Stimulated activated CD8-positive, alpha-beta memory T cell treated with anti-CD3 and anti-CD28 coated beads, Interleukin-12 subunit alpha, Interleukin-12 subunit beta, amount 100 ng/mL, for 24 hours (primary cell): ENCODE results near the gene ROPN1L.

Experiments
- DNase-seq: peaks from one replicate; pipeline ENCODE4 v3.0.0-alpha.2; 2020; ENCODE audit errors: extremely low read depth

ROPN1L gene

GRCh38 chr5:10457682-10458574 lies 16.2 kb downstream of the ROPN1L start:
- DNase-seq: no peak

DNA sequence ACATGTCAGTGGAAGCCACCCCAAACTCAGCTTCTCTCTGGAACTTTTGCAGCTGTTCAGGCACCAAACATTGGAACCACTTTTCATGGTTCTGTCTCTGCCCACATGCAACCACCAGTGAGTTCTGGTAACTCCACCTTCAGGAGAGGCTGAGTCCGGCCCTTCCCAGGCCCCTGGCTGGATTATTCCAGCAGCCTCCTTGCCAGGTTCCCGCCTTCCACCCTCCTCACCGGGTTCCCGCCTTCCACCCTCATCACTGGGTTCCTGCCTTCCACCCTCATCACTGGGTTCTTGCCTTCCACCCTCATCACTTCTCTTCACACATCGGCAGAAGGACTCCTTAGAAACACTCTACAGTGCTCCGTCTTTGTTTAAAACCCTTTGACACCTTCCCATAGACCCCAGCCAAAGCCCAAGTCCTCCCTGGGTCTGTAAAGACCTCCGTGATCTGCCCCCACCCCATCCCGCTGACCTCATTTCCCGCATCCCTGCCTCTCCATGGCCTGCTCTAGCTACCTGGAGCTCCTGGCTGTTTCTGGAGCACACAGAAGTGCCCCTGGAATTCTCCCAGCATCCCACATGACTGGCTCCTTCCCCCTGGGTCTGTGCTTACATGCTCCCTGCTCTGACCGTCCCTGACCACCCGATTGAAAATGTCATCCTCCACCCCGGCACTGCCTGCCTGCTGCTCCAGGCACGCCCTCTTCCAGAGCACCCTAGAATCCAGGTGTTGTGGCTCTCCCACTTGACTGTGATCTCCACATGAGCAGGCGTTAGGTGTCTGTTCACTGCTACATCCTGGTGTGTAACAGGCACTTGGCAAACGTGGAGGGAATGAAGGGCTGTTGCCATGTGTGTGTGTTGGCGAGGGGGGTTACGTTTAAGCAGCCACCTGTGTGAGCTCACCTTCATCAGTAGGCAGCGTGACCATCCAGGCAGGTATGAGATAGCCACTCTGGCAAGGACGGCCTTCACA lies 17.7 kb downstream of the ROPN1L start:
- no peak for DNase-seq

DNA sequence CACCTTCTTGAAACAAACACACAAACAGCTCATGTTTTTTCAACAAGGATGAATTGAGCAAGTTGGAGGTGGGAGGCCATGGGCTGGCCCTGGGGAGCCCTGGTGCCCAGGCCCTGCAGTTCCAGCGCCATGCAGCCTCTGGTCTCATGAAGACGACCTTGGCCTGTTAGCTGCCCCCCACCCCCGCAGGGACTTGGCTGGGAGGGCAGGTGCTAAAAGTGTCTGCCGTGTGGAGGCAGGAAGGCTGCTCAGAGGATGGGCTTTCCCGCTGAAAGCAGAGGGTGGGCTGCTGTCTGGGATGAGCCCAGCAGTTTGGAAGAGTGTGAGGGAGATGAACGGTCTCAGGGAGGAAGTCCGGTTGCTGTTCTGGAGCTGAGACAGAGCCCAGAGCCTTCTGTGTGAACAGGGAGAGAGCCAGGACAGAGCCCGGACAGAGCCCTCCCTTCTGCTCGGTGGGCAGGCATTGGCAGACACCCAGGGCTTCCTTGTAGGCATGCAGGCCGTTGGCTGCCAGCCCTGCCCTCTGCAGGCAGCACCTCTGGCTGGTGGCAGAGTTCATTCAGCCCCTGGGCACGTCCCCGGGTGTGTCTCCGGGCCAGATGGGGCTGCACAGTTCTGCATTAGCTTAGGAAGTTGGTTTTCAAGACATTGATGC lies 18.7 kb downstream of the ROPN1L start:
- DNase-seq: no peak

DNA sequence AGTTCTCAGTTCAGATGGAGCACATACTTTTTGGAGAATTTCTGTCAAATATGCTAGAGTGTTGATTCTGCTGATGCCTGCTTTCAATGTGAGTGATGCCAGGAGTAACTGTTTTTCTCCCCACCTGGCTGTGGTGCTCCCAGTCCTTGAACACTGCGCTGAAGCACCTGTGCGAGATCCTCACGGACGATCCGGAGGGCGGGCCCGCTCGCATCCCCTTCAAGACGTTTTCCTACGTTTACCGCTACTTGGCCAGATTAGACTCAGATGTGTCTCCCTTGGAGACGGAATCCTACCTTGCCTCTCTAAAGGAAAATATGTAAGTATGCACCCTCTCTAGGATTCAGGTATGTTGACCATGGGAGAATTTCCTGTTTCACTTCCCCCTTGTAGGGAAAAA lies 19.4 kb downstream of the ROPN1L start:
- DNase-seq: no peak

DNA sequence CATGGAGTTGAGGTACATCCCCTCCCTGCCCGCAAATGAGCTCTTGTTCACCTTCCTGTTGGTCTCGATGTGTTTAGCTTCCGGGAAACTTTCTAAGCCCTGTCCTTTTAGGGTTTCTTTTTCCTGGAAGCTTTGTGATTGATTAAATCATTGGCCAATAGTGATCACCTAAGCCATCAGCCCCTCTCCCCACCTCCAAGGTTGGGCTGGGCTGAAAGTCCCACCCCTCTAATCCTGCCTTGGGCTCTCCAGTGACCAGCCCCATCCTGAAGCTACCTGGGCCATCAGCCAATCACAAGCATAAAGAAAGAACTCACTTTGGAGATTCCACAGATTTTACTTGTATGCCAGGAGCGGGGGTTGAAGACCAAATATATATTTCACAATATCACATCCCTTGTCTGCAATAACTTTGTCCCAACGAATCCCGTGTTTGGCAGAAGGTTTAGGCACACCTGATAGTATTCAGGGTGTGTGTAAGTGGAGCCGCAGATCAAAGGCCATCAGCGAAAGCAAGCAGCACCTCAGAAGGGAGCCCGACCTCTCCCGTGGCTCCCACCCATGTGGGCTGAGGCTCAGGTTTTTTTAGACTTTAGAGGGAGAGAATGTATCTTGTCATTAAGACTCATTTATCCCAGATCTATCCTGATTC lies 20.4 kb downstream of the ROPN1L start:
- DNase-seq: no peak

DNA sequence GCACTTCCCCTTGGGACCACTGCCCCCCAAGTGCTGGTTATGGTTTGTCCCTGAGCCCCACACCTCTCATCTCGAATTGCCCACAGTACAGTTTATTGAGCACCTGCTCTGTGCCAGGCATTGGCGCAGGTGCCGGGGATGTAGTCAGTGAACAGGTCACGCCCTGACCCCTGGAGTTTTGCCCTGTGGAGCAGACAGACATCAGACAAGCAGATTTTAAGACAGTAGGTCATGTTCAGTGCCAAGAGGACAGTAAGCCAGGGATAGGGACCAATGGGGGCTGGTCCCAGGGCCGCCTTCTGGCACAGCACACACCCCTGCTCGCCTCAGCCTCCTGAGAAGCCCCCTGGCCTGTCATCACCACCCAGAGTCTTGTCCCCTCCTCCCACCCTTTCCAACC lies 21.9 kb downstream of the ROPN1L start:
- no peak for DNase-seq

DNA sequence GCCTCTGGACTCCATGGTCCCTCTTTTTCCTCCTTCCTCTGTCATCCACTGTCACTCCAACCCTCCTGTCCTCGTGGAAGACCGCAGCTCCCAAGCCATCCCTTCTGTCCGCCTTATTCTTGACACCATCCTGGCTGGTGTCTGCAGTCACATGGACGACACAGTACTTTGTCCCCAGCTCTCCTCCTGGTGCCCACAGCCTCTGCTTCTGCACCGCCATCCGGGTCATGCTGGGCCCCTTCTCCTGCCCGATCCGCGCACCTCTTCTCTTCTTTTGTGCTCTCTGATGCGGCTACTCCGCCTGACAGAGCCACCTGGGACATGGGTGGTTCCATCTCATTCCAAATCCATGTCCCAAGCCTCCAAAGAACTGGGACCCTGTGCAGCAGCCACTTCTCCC lies 22.5 kb downstream of the ROPN1L start:
- no peak for DNase-seq

DNA sequence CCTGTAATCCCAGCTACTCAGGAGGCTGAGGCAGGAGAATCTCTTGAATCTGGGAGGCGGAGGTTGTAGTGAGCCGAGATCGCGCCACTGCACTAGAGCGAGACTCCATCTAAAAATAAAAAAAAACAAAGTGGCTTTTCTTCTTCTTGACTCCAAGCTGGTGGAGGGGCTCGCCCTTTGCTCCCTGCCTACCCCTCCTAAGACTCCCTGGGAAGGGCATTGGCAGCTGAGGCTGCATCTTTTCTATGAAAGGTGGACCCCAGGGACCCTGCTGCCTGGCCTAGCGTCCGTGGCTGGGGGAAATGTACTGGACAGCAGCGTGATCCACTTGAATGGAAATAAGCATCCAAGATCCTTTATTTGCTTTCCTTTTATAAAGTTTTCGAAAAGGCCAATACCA lies 24.0 kb downstream of the ROPN1L start:
- DNase-seq: no peak

- DNase-seq: no peak
These were observed 24.9 kb downstream of the ROPN1L start for GRCh38 chr5:10466446-10467073.

DNA sequence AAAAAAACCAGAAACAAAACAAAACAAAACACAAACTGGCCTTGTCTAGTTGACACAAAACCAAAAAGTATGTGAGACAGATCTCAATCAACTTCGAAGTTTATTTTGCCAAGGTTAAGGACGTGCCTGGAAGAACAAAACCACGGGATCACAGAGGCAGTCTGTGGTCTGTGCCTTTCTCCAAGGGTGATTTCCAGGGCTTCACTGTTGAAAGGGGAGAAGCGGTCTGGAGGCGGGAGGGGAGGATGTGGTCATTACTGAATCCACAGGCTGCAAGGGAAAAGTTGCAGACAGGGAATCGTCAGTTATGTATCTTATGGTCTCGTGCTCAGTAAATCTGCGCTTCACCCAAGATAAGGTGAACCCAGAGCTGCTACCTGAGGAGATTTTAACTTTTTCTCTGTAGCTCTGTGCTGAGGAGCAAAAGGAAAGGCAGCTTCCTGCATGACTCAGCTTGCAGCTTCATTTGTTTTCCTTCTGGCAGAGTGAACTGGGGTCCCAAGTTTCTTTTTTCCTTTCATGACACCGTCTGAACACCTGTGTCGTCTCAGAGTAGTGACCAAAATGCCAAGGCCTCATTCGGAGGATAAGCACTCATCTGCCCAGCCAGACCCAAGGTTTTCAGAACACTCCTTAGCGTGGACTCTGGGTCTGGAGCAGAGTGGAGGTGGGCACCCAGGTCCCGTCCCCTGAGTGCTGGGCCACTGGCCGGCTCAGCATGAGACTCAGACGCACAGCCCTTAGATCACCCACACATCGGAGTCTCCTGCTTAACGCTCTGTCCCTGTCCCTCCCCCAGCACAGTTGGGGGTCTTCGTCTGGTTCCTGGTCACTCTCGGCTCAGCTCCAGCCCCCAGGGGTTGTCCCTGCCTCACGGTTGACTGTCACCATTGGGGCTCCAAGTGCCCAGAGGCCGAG lies 25.9 kb downstream of the ROPN1L start:
- no peak for DNase-seq

DNA sequence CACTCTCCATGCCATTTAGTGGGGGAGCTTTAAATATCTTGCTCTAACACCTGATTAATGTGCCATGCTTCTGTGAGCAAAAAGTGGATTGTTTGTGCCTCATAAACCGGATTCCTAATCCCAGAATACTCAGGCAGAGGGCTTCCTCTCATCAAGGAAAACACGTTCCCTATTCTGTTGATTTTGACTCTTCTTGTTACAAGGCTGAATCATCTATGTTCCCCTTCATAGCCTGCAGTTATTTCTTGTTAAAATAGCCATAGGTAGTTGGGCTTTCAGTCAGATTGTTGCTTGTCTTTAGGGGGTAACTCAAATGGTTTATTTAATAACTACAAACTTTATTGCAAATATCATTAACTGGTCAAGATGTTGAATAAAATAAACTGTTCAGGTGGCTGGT lies 26.6 kb downstream of the ROPN1L start:
- no peak for DNase-seq

GRCh38 chr5:10469253-10470050 lies 27.8 kb downstream of the ROPN1L start:
- DNase-seq: no peak

- no peak for DNase-seq
These were observed 29.0 kb downstream of the ROPN1L start for GRCh38 chr5:10470669-10471068.

- DNase-seq: no peak
These were observed 30.0 kb downstream of the ROPN1L start for GRCh38 chr5:10471677-10472076.

DNA sequence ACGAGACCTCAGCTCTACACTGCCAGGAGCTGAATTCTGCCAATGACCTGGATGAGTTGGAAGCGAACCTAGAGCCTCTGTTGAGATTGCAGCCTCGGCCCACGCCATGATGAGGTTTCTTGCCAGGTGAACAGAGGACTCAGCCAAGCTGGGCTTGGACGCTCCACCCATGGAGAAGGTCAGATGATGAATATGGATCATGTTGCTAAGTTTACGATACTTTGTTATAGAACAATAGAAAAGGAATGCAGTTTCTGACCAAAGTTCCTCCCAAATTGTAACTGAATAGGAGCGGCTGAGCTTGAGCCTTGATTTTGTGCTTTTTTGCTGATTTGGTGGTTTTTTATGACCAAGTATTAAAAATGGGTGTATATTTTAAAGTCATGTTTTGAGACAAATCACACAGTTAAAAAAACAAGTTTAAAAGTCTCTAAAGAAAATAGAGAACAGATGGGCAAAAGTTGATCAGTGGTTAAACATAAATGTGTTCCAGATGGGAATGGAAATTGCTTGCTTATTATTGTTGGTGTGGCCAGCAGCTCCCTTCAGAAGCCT lies 32.9 kb downstream of the ROPN1L start:
- DNase-seq: no peak

DNA sequence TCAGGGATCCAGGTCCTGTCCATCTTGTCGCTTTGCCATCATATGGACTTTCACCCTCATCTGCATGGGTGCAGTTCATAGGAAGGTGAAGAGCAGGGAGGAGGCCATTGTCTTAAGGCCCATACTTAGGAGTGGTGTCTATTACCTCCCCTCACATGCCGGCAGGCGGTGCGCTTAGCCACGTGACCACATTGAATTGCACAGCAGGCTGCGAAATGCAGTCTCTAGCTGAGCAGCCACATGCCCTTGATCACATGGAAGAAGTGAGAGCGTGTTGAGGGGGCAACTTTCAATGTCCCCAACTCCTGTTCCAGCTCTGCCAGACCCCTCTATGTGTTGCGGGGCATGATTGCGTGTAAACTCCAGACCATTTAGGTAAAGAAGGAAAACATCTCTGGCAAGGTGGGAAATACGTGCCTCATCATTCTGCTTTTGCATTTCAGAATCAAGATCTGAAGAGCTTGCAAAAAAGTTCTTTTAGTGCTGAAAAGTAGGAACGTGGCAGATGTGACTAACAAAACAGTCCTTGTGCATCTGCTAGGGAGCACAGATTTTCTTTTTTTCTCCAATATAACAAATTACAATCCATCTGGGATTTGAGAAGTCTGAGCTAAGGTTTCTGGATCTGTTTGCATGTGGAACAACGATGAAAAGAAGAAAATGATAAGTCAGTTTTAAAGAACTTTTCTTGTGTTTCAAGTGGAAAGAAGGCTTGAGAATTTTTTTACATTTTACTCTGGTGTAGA lies 34.4 kb downstream of the ROPN1L start:
- DNase-seq: no peak

GRCh38 chr5:10476878-10477277 lies 35.2 kb downstream of the ROPN1L start:
- DNase-seq: no peak

- no peak for DNase-seq
These were observed 36.3 kb downstream of the ROPN1L start for GRCh38 chr5:10477943-10478342.
